K562 (cell line): ENCODE measurements around the gene C16orf96. TPM values are rescaled to one million over a fixed set of nuclear protein-coding genes. Genes with fewer than 3 reads are reported as not detected.
A peak's percentile ranks its signal among the peaks of the same experiment; 100 is the strongest.

Experiments used
- ATAC-seq: fragments of 200-7000 bp; cut with Tn5 transposase; 3 replicates; pipeline ENCODE4 v1.9.1; 2020; ENCODE audit warnings: moderate library complexity
- BruUV-seq: library from RNA; stranded (reverse); fragments of 400-500 nt; replicated peaks from 2 replicates; lab custom pipeline; 2021; lab: Mats Ljungman, UMichigan
- CTCF ChIA-PET: fragments of 300-600 bp; formaldehyde crosslinking; extraction: SDS; loops from one replicate; lab custom pipeline; 2021; ENCODE audit warnings: low intra/inter-chr PET ratio; lab: Yijun Ruan, JAX
- POLR2A ChIA-PET: fragments of 300-600, 350-650 bp; sonication (Branson Sonifier 250); formaldehyde crosslinking; extraction: SDS; loops from one replicate; lab custom pipeline; 2021; ENCODE audit warnings: antibody characterized with exemption, inconsistent platforms; lab: Yijun Ruan, JAX
- DNase-seq, 4 experiments: peaks; one replicate each; pipeline versions ENCODE4 v3.0.0 to v3.0.0-alpha.2; 2011 to 2018; ENCODE audit warnings: low spot score in 3 of 4, mixed read lengths in 3 of 4; ENCODE audit errors: extremely low read depth in 1 of 4
- FAIRE-seq: peaks from 2 replicates; lab custom pipeline; 2011; peaks lifted over from hg19 to GRCh38; lab: Jason Lieb, UNC
- H2AFZ ChIP-seq: 2 replicates; pipeline ENCODE4 v1.6.0; 2011; ENCODE audit warnings: low read depth, low read length, control low read depth, inconsistent platforms
- H3K27ac ChIP-seq: fragments of 200-600 bp; 3 replicates; pipeline ENCODE4 v1.8.0; 2011; ENCODE audit warnings: low read depth, mild to moderate bottlenecking, control low read depth, inconsistent platforms, low read length, moderate library complexity, mixed read lengths; ENCODE audit errors: extremely low read depth
- H3K27me3 ChIP-seq, 2 experiments: fragments of 300-600 bp in 1 of 2; 2 replicates in 1 of 2; 3 replicates in 1 of 2; pipeline versions ENCODE4 v1.6.0 to v1.8.0; 2011; ENCODE audit warnings: inconsistent platforms in 2 of 2, low read length in 2 of 2, mild to moderate bottlenecking in 1 of 2, mixed read lengths in 1 of 2, moderate library complexity in 1 of 2; ENCODE audit not compliant: control insufficient read depth in 2 of 2, insufficient read depth in 2 of 2
- H3K36me3 ChIP-seq: fragments of 300-600 bp; 3 replicates; pipeline ENCODE4 v1.8.0; 2011; ENCODE audit warnings: mild to moderate bottlenecking, low read length, inconsistent platforms; ENCODE audit not compliant: control insufficient read depth, insufficient read depth
- H3K4me1 ChIP-seq, 2 experiments: fragments of 200-600 bp in 1 of 2; replicated peaks in 1 of 2; 2 replicates in 1 of 2; 3 replicates in 1 of 2; pipeline versions ENCODE4 v1.5.1 to v1.8.0; 2011; ENCODE audit warnings: inconsistent platforms in 2 of 2, low read length in 2 of 2, mild to moderate bottlenecking in 1 of 2, mixed read lengths in 1 of 2, moderate library complexity in 1 of 2; ENCODE audit not compliant: control insufficient read depth in 2 of 2, insufficient read depth in 2 of 2
- H3K4me2 ChIP-seq: 2 replicates; pipeline ENCODE4 v1.6.1; 2011; ENCODE audit warnings: low read length, control low read depth, inconsistent platforms, mixed read lengths; ENCODE audit not compliant: insufficient read depth
- H3K4me3 ChIP-seq: fragments of 200-600 bp; sonication (generic), shearing (Covaris generic); 2 replicates; pipeline ENCODE4 v1.5.1; 2016; ENCODE audit warnings: control low read depth, inconsistent platforms
- H3K79me2 ChIP-seq: fragments of 200-600 bp; 3 replicates; pipeline ENCODE4 v1.8.0; 2011; ENCODE audit warnings: low read length, inconsistent platforms; ENCODE audit not compliant: control insufficient read depth, insufficient read depth
- H3K9ac ChIP-seq, 2 experiments: 2 replicates each; pipeline versions ENCODE4 v1.6.0 to v1.6.1; 2011; ENCODE audit warnings: low read depth in 2 of 2, low read length in 2 of 2, control low read depth in 1 of 2, inconsistent platforms in 1 of 2, mild to moderate bottlenecking in 1 of 2, mixed read lengths in 1 of 2; ENCODE audit not compliant: insufficient read depth in 1 of 2
- H3K9me1 ChIP-seq: one replicate; pipeline ENCODE4 v1.6.0; 2011; ENCODE audit warnings: inconsistent platforms, mild to moderate bottlenecking, low read length, moderate library complexity; ENCODE audit not compliant: control insufficient read depth, insufficient read depth
- H3K9me3 ChIP-seq: replicated peaks from 2 replicates; pipeline ENCODE4 v1.5.1; 2011; ENCODE audit warnings: low read depth, low read length, inconsistent platforms; ENCODE audit not compliant: control insufficient read depth, insufficient read depth
- H4K20me1 ChIP-seq: replicated peaks from 2 replicates; pipeline ENCODE4 v1.6.1; 2011; ENCODE audit warnings: low read length, inconsistent platforms, mixed read lengths; ENCODE audit not compliant: control insufficient read depth, insufficient read depth
- ARID2 ChIP-seq: fragments of 450-650 bp; IDR thresholded peaks from 2 replicates; pipeline ENCODE4 v1.6.1; 2017; ENCODE audit warnings: antibody characterized with exemption, mild to moderate bottlenecking
- CREM ChIP-seq: IDR thresholded peaks from 2 replicates; pipeline ENCODE4 v1.6.1; 2014; ENCODE audit warnings: antibody characterized with exemption, low read depth
- ESRRB ChIP-seq: fragments of 250-450 bp; sonication (Bioruptor Pico); IDR thresholded peaks from 2 replicates; pipeline ENCODE4 v1.5.0; 2020; ENCODE audit warnings: mild to moderate bottlenecking, moderate library complexity, borderline replicate concordance
- GATAD2B ChIP-seq: fragments of 450-650 bp; IDR thresholded peaks from 2 replicates; pipeline ENCODE4 v1.6.1; 2017; ENCODE audit warnings: mild to moderate bottlenecking, borderline replicate concordance
- IRF2 ChIP-seq: sonication (generic); formaldehyde crosslinking; IDR thresholded peaks from 2 replicates; pipeline ENCODE4 v1.8.1; 2022; ENCODE audit warnings: mild to moderate bottlenecking, missing genetic modification reagents
- KAT8 ChIP-seq: fragments of 450-650 bp; IDR thresholded peaks from 2 replicates; pipeline ENCODE4 v1.6.1; 2016; ENCODE audit warnings: low read depth, mild to moderate bottlenecking
- KLF16 ChIP-seq: IDR thresholded peaks from 2 replicates; pipeline ENCODE4 v1.6.1; 2016; ENCODE audit warnings: antibody characterized with exemption
- MYBL2 ChIP-seq, 2 experiments: fragments of 450-650 bp in 1 of 2; sonication (generic) in 1 of 2; formaldehyde crosslinking in 1 of 2; IDR thresholded peaks; 2 replicates each; pipeline versions ENCODE4 v1.6.1 to v1.8.1; 2017 to 2022; ENCODE audit warnings: borderline replicate concordance in 1 of 2, inconsistent platforms in 1 of 2, low read depth in 1 of 2, mild to moderate bottlenecking in 1 of 2, missing genetic modification reagents in 1 of 2, moderate library complexity in 1 of 2
- NFIC ChIP-seq: fragments of 450-650 bp; IDR thresholded peaks from 2 replicates; pipeline ENCODE4 v1.6.1; 2017; ENCODE audit warnings: mild to moderate bottlenecking, inconsistent platforms
- SNRNP70 ChIP-seq: fragments of 200-400 bp; formaldehyde crosslinking; optimal IDR thresholded peaks from 2 replicates; pipeline ENCODE3; 2017; ENCODE audit warnings: low read depth, low read length
- SPI1 ChIP-seq: IDR thresholded peaks from 2 replicates; pipeline ENCODE4 v1.6.1; 2011; ENCODE audit warnings: low read depth, low read length, control low read depth, borderline replicate concordance
- TAL1 ChIP-seq: fragments of 450-650 bp; IDR thresholded peaks from 2 replicates; pipeline ENCODE4 v1.6.1; 2016; ENCODE audit warnings: mild to moderate bottlenecking
- TEAD2 ChIP-seq: fragments of 450-650 bp; IDR thresholded peaks from 2 replicates; pipeline ENCODE4 v1.6.1; 2016; ENCODE audit warnings: missing genetic modification characterization, control low read depth, missing compliant biosample characterization
- U2AF1 ChIP-seq: fragments of 200-400 bp; formaldehyde crosslinking; optimal IDR thresholded peaks from 2 replicates; pipeline ENCODE3; 2017; ENCODE audit warnings: mild to moderate bottlenecking, low read depth, low read length, moderate library complexity
- ZFP1 ChIP-seq: fragments of 450-650 bp; formaldehyde crosslinking; IDR thresholded peaks from 2 replicates; pipeline ENCODE4 v1.4.0; 2020; ENCODE audit warnings: mild to moderate bottlenecking, mixed read lengths
- ZNF263 ChIP-seq: sonication (generic); formaldehyde crosslinking; IDR thresholded peaks from 2 replicates; pipeline ENCODE4 v1.8.0; 2022; ENCODE audit warnings: mild to moderate bottlenecking, missing genetic modification reagents, borderline replicate concordance
- ZNF583 ChIP-seq: fragments of 250-450 bp; sonication (Bioruptor Pico); IDR thresholded peaks from 2 replicates; pipeline ENCODE4 v1.4.0; 2020
- ZNF830 ChIP-seq: fragments of 250-450 bp; sonication (Bioruptor Pico); IDR thresholded peaks from 2 replicates; pipeline ENCODE4 v1.5.0; 2021; ENCODE audit warnings: mild to moderate bottlenecking
- WGBS: fragments of 100-300 bp; shearing (Covaris generic); methylation state at CpG from one replicate; pipeline ENCODE4 v1.1.6; 2016; ENCODE audit warnings: low coverage, mixed read lengths; ENCODE audit not compliant: insufficient coverage; ENCODE audit errors: missing lambda C conversion rate; 5-methylcytosine and 5-hydroxymethylcytosine counted together
- in situ Hi-C: fragments of 300-500 bp; cut with MboI; formaldehyde crosslinking; loops from 4 replicates; pipeline ENCODE4 v1.15.0; 2018; ENCODE audit warnings: inconsistent platforms, mixed read lengths
- intact Hi-C: fragments of 100-400 bp; cut with micrococcal nuclease; formaldehyde crosslinking; loops from 2 replicates; pipeline ENCODE4 v1.14.2; 2022
- polyA plus RNA-seq, 8 experiments: library from polyadenylated mRNA; depleted of rRNA in 4 of 8; stranded (reverse) in 5 of 8; unstranded in 3 of 8; fragments of >200 nt; fragmentation: Nextera tagmentation in 2 of 8; fragmentation: Illumina TruSeq in 1 of 8; extraction: Ambion mirVana in 2 of 8; extraction: Trizol in 1 of 8; gene quantifications; 2 replicates each; pipeline versions ENCODE4 v1.2.1 to v1.2.3, GENCODE V29; 2011 to 2014; ENCODE audit warnings: inconsistent platforms in 1 of 8, missing spikeins in 1 of 8
- total RNA-seq, 7 experiments: library from RNA; depleted of rRNA in 6 of 7; stranded (reverse); fragments of >200 nt in 6 of 7; fragmentation: Illumina TruSeq in 2 of 7; extraction: Trizol in 2 of 7; gene quantifications; 2 replicates each; pipeline versions ENCODE4 v1.2.1 to v1.2.3, GENCODE V29; 2011 to 2021; ENCODE audit warnings: low replicate concordance in 1 of 7
- TF ChIP-seq, protein P1 (sequence below): sonication (generic); formaldehyde crosslinking; IDR thresholded peaks from 2 replicates; pipeline ENCODE4 v1.8.1; 2023; ENCODE audit warnings: mild to moderate bottlenecking, missing genetic modification reagents

C16orf96 gene
- total and polyA plus RNA-seq, 9 of the 15 experiments (the other 6 are each of a cell fraction or from before 2014, with no cell fraction given): not detected

DNA sequence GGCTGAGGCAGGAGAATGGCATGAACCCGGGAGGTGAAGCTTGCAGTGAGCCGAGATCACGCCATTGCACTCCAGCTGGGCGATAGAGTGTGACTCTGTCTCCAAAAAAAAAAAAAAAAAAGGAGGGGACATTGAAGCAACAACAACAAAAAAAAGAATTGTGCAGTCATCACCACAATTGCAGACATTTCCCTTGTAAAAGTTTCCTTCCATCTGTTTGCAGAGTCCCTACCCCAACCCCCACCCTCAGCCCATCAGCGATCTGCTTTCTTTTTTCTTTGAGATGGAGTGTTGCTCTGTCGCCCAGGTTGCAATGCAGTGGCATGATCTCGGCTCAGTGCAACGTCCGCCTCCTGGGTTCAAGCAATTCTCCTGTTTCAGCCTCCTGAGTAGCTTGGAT, 72.1 kb downstream of the C16orf96 start:
- TF ChIP-seq ARID2 (no peak), ZFP1 (CRISPR knock-in tag) (no peak), KAT8 (no peak), SNRNP70 (no peak)
- Histone ChIP-seq H3K36me3 (peaks cover 11% of the 10 kb centered on the region; the same call in 2 of the 3 replicates), H3K79me2 (peaks cover 53% of the 10 kb centered on the region), H3K9me3 (0 out of 2 replicates have a peak, but pooled peaks cover 3% of the 10 kb centered on the region), H3K4me1 (peaks cover 16 to 19% of the 10 kb centered on the region in 2 experiments; a peak in 4 of 5 replicates), H2AFZ (no peak overlapping the region), H3K27me3 (no peaks in the 10 kb centered on the region), H3K4me3 (no peak overlapping the region), H3K9ac (no peak overlapping the region), H3K9me1 (peaks cover 4% of the 10 kb centered on the region), H3K27ac (no peak overlapping the region), H3K4me2 (no peak overlapping the region), H4K20me1 (peaks cover 5% of the 10 kb centered on the region; the same call in 1 of the 2 replicates)
- intact Hi-C loops (no loop called here), in situ Hi-C loops (no loop called here)
- WGBS: 88% methylated on average over 8 of the region's 9 CpGs
- ATAC-seq (no peak), FAIRE-seq (no peak), DNase-seq (no peak)
- BruUV-seq: no TSS peak
- ChIA-PET CTCF (no interaction called here), POLR2A (interaction anchor here (1.0 to 4.6 kb wide), 2 partner anchors 10 to 12 kb away, joined by 3 to 22 read pairs; no protein-coding TSS in a partner anchor)

DNA sequence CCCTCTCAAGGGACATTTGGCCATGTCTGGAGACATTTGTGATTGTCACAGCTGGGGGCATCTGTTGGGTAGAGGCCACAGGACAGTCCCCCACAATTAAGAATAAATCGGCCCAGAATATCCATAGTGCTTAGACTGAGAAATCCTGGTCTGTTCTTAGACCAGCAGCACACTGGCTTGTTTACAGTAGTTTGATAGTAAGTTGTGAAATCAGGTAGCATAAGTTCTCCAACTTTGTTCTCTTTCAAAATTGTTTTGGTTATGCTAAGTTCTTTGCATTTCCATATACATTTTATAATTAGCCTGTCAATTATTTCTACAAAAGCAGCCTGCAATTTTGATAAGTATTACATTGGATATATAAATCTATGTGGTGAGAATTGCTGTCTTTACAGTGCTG, 75.3 kb downstream of the C16orf96 start:
- intact Hi-C loops: no loop called here
- Histone ChIP-seq H2AFZ (no peak overlapping the region), H3K4me2 (no peak overlapping the region), H3K9me1 (peaks cover 6% of the 10 kb centered on the region), H3K4me1 (peaks cover 3 to 5% of the 10 kb centered on the region in 2 experiments; a peak in 3 of 5 replicates), H3K27ac (no peak overlapping the region), H3K4me3 (no peak overlapping the region), H3K79me2 (peaks cover 45% of the 10 kb centered on the region), H3K36me3 (peaks cover 19% of the 10 kb centered on the region; the same call in 2 of the 3 replicates), H4K20me1 (no peaks in the 10 kb centered on the region), H3K9me3 (0 out of 2 replicates have a peak, but pooled peaks cover 3% of the 10 kb centered on the region), H3K9ac (no peak overlapping the region), H3K27me3 (no peaks in the 10 kb centered on the region)
- ATAC-seq: no peak
- DNase-seq: no peak
- BruUV-seq: TSS peak; percentile 12
- POLR2A ChIA-PET: no interaction called here
- in situ Hi-C loops: no loop called here
- FAIRE-seq: no peak
- CTCF ChIA-PET: no interaction called here
- WGBS: 94% methylated on average over 1 of the region's 1 CpG
- TF ChIP-seq ZNF583 (CRISPR knock-in tag) (no peak), ESRRB (CRISPR knock-in tag) (no peak), MYBL2 (IDR thresholded peaks at IDR 0.05; ENCODE audit: low read depth) (no peak), MYBL2 (CRISPR knock-in tag; IDR thresholded peaks at IDR 0.05; ENCODE audit: borderline replicate concordance) (no peak), NFIC (no peak), CREM (no peak), SPI1 (no peak), KLF16 (no peak), ZNF830 (CRISPR knock-in tag) (no peak), ZNF263 (CRISPR knock-in tag) (no peak), GATAD2B (no peak), U2AF1 (no peak), TAL1 (no peak), TEAD2 (tag) (no peak), IRF2 (no peak)
- TF ChIP-seq, protein P1, sequence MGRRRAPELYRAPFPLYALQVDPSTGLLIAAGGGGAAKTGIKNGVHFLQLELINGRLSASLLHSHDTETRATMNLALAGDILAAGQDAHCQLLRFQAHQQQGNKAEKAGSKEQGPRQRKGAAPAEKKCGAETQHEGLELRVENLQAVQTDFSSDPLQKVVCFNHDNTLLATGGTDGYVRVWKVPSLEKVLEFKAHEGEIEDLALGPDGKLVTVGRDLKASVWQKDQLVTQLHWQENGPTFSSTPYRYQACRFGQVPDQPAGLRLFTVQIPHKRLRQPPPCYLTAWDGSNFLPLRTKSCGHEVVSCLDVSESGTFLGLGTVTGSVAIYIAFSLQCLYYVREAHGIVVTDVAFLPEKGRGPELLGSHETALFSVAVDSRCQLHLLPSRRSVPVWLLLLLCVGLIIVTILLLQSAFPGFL (CRISPR knock-in tag): no peak
